OCI-M1 (cell line): ENCODE results near the gene GATD1.
"Not testable (repeated sequence)": the region's sequence is repeated elsewhere in the genome, so short reads cannot be mapped to it uniquely, and the experiment has no call there.

Source experiments
- DNase-seq: peaks from one replicate; lab custom pipeline; 2025; lab: John Stamatoyannopoulos, UW

The GATD1 gene

GRCh38 chr11:763073-763463, 14.2 kb downstream of the GATD1 start:
- DNase-seq: no peak

GRCh38 chr11:762421-763072, 14.7 kb downstream of the GATD1 start:
- no peak for DNase-seq

GRCh38 chr11:761526-762108, 15.7 kb downstream of the GATD1 start:
- no peak for DNase-seq

- no peak for DNase-seq
Observed at GRCh38 chr11:760236-760635, 17.1 kb downstream of the GATD1 start.

GRCh38 chr11:749731-750130, 27.6 kb downstream of the GATD1 start:
- DNase-seq: no peak

GRCh38 chr11:748007-748359, 29.3 kb downstream of the GATD1 start:
- DNase-seq: peak; percentile 68

- DNase-seq: peak; percentile 93
Observed at GRCh38 chr11:747158-748006, 29.9 kb downstream of the GATD1 start, which contains the start of gene TALDO1. TSS of gene TALDO1 (plus strand) at chr11:747464. CDS start at chr11:747482, 18 bp downstream.

GRCh38 chr11:746289-747157, 30.8 kb downstream of the GATD1 start:
- no peak for DNase-seq

- DNase-seq: peak; percentile 21
Observed at GRCh38 chr11:745428-745827, 31.9 kb downstream of the GATD1 start.

- no peak for DNase-seq
Observed at GRCh38 chr11:742571-743201, 34.6 kb downstream of the GATD1 start.

GRCh38 chr11:742156-742546, 35.1 kb downstream of the GATD1 start:
- no peak for DNase-seq

GRCh38 chr11:737899-738298, 39.4 kb downstream of the GATD1 start:
- not testable (repeated sequence) for DNase-seq

- no peak for DNase-seq
Observed at GRCh38 chr11:737366-737765, 39.9 kb downstream of the GATD1 start.

- DNase-seq: not testable (repeated sequence)
Observed at GRCh38 chr11:734541-734940, 42.7 kb downstream of the GATD1 start.

- DNase-seq: no peak
Observed at GRCh38 chr11:733072-733471, 44.2 kb downstream of the GATD1 start.

- DNase-seq: no peak
Observed at GRCh38 chr11:729492-730074, 47.7 kb downstream of the GATD1 start.

- DNase-seq: no peak
Observed at GRCh38 chr11:728901-729491, 48.3 kb downstream of the GATD1 start.

GRCh38 chr11:727859-728748, 49.2 kb downstream of the GATD1 start:
- peak; percentile 87 for DNase-seq

GRCh38 chr11:727281-727701, 50.0 kb downstream of the GATD1 start:
- no peak for DNase-seq
